Choroid plexus epithelial cell (primary cell): ENCODE results near the gene GDAP2.
A peak's percentile ranks its signal among the peaks of the same experiment; 100 is the strongest.
"Not testable (repeated sequence)": the region's sequence is repeated elsewhere in the genome, so short reads cannot be mapped to it uniquely, and the experiment has no call there.

Source experiments
- DNase-seq: peaks from one replicate; pipeline ENCODE4 v3.0.0-alpha.2; 2010; ENCODE audit warnings: low read depth
- H3K4me3 ChIP-seq: 2 replicates; pipeline ENCODE4 v1.5.1; 2011; ENCODE audit warnings: low read depth, mild to moderate bottlenecking, control low read depth, low read length, moderate library complexity
- CTCF ChIP-seq: conservative IDR thresholded peaks from 2 replicates; pipeline ENCODE4 v1.5.1; 2011; ENCODE audit warnings: low read depth, mild to moderate bottlenecking, control low read depth, inconsistent platforms, low read length, moderate library complexity

Gene GDAP2

DNA sequence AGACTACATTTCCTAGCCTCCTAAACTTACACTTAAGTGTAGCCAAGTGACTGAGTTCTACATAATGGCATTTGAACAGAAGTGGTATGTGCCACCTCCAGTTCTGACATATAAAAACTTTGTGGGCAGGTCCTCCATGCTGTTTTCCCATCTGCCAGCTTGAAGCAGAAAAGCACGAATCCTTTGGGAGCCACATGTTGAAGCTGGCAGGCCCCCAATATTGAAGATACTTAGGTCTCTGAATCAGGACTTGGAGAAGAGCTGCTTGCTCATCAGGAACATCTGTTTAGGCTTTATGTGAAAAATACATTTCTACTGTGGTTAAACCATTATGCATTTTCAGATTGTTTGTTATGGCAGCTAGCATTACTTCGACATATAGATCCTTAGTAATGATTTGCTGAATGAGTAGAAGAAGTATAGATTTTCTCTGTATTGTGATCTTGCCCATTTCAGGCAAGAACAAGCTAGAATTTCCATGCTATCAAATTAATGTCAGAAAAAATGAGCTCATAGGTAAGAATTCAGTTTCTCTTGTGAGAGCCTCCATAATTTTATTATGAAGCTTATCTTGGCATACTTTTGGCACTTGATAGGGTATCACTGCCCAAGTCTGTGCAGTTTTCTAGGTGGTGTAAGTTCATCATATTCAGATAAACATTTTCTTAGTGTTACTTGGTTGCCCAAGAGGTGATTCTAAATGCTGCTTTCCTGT, 68.4 kb downstream of the GDAP2 start:
- no peak for TF ChIP-seq CTCF
- no peak overlapping the region for H3K4me3 ChIP-seq
- DNase-seq, result peak; percentile 20

DNA sequence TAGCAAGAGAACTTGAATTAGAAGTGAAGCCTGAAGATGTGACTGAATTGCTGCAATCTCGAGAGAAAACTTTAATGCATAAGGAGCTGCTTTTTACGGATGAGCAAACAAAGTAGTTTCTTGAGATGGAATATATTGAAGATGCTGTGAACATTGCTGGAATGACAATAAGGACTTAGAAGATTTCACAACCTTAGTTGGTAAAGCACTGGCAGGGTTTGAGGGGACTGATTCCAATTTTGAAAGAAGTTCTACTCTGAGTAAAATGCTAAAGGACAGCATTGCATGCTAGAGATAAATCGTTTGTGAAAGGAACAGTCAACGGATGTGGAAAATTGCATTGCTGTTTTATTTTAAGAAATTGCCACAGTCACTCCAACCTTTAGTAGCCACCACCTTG, 69.5 kb downstream of the GDAP2 start:
- TF ChIP-seq CTCF, result no peak
- H3K4me3 ChIP-seq, result no peak overlapping the region
- DNase-seq, result no peak

DNA sequence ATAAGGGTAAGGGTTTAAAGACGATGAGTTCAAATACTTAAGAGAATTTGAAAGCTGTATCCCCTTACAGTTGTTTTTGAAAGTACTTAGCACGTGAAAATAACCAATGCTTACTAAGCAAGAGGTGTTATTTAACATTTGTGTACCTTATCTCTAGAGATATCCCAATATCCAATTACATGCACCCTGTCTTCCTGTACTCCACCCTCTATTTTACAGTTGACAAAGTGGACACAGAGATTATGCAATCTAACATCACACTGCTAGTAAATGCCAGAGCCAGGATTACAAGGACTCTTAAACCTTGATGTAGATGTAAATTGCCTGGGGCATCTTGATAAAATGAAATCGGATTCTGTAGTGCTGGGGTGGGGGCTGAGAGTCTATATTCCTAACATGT, 72.0 kb downstream of the GDAP2 start:
- H3K4me3 ChIP-seq, result no peak overlapping the region
- no peak for TF ChIP-seq CTCF
- DNase-seq, result no peak

DNA sequence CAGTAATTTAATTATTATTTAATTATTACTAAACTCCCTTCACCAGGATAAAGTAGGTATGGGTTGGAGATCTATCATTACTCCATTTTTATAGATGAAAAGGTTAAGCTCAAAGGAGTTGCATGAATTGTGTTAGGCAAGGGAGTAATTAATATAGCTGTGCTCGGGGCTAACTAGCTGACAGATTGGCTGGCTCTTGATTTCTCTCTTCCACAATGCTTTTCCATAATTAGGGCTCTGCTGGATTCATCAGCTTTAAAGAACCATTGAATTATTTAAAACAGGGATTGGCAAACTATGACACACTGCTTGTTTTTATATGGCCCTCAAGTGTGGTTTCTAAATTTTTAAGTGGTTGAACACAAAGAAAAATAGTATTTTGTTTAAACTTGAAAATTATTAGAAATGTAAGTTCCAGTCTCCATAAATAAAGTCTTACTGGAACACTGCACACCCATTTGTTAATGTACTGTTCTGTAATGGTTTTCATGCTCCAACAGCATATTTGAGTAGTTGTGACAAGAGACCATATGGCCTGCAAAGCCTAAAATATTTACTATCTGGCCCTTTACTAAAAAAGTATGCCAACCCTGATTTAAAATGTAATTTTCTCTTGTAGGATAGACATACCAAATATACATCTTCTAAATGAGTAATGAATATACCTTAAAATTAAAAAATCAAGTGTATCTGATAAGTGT, 76.4 kb downstream of the GDAP2 start:
- H3K4me3 ChIP-seq, result no peak overlapping the region
- TF ChIP-seq CTCF, result no peak
- DNase-seq, result no peak

DNA sequence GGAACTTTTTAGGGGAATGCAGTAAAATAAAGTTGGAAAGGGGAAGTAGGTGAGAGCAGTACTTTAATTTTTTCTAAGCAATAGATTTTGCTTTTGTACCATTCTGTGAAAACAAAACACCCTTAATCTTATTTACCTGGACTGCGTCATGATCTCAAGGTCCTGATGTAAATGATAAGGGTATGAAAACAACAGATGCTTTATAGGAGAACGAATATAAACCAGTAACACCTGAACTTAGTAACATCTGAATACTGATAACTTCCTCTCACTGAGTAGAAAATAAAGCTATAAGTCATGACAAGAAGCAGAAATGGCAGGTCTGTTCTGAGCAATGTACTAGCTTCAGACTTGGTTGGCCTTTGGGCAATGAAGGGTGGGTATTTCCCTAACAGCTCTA, 77.7 kb downstream of the GDAP2 start:
- no peak for TF ChIP-seq CTCF
- H3K4me3 ChIP-seq, result no peak overlapping the region
- no peak for DNase-seq

DNA sequence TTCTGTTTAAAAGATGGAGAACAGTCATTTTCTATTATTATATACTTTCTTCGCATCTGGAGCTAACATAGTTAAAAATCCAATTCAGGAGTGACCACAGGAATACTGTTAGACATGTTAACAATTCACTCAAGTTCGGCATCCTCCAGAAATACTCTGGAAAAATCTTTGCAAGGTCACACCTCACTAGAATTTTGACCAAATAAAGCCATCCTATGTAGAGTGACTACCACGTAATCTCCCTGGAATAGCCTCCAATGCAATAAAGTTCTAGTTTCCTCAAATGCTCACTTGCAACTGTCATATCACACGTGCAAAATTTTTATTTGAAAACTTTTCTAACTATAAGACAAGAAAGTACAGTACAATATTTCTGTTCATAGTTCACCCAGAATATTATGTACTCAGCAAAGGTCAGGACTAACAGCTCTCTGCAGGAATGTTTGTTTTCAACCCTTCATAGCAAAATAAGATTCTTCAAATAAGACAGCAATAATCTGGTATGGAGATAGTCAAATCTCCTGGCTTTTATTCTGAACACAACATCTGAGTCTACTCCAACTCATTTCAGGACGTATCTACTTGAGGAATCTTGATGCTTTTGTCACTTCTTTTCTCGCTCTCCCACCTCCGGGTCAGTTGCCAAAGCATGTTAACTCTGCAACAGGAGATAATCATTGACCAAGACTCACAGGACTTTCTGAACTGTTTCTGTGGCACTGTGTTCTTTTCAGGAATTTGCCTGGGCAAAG, 82.6 kb downstream of the GDAP2 start:
- no peak overlapping the region for H3K4me3 ChIP-seq
- DNase-seq, result peak; percentile 53
- TF ChIP-seq CTCF, result no peak

- not testable (repeated sequence) for H3K4me3 ChIP-seq, DNase-seq
Observed at GRCh38 chr1:117844478-117844877, 84.9 kb downstream of the GDAP2 start.
